Lower leg skin (tissue), 3 donors: Measurements from ENCODE around the gene GALK2.

ENCODE experiments used
- CTCF ChIP-seq, 3 donors: fragments of 450-650 bp; IDR thresholded peaks; one replicate each; pipeline ENCODE4 v1.5.1; 2016; ENCODE audit warnings: antibody characterized with exemption in 3 of 3, mild to moderate bottlenecking in 3 of 3, moderate library complexity in 2 of 3
- POLR2A ChIP-seq, 2 donors: fragments of 450-650 bp; IDR thresholded peaks; one replicate each; pipeline ENCODE4 v1.6.1; 2016 to 2017; ENCODE audit warnings: antibody characterized with exemption in 2 of 2, mild to moderate bottlenecking in 1 of 2, moderate library complexity in 1 of 2

- TF ChIP-seq CTCF (IDR thresholded peaks at IDR 0.05) (no peak), POLR2A (IDR thresholded peaks at IDR 0.05) (no peak)
Observed at GRCh38 chr15:49145651-49146609, 24.1 kb upstream of the GALK2 start.
